ENCODE results near the gene PVR.

PVR gene

GRCh38 chr19:44658069-44658733 lies 14.5 kb downstream of the PVR start:
- no CpG with 5 or more reads among the region's 3 CpGs for WGBS (ENCODE audit: extremely low coverage, insufficient coverage, insufficient read length)
- no peak overlapping the region for H3K4me2 ChIP-seq (ENCODE audit: low read length)
- H3K18ac ChIP-seq (ENCODE audit: low read length): no peak overlapping the region
- no peak overlapping the region for H4K12ac ChIP-seq (ENCODE audit: low read depth, low read length)
- no peak overlapping the region for H3K9ac ChIP-seq (ENCODE audit: low read length)
- H3K27ac ChIP-seq (ENCODE audit: low read depth, low read length): no peak overlapping the region
- no peak overlapping the region for H3K14ac ChIP-seq (ENCODE audit: low read length)
- H3K4me1 ChIP-seq (ENCODE audit: control insufficient read depth in 1 of 2, insufficient read depth in 2 of 2, low read length in 2 of 2): no peaks in the 10 kb centered on the region
- no peak overlapping the region for H2AK5ac ChIP-seq (ENCODE audit: low read length)
- H3K4ac ChIP-seq (ENCODE audit: low read depth, low read length): no peak overlapping the region
- H3K79me2 ChIP-seq (ENCODE audit: control insufficient read depth, insufficient read depth, low read length, poor library complexity): no peaks in the 10 kb centered on the region
- H2BK5ac ChIP-seq (ENCODE audit: low read depth, low read length, poor library complexity): no peak overlapping the region
- no peak overlapping the region for H2AFZ ChIP-seq (ENCODE audit: insufficient read depth, low read length, poor library complexity)
- no peak overlapping the region for H3K4me3 ChIP-seq (ENCODE audit: low read depth, low read length)
- peaks cover 2% of the 10 kb centered on the region for H3K9me3 ChIP-seq (ENCODE audit: insufficient read depth, low read depth, low read length)
- H3K27me3 ChIP-seq (ENCODE audit: insufficient read depth, low read length): no peaks in the 10 kb centered on the region
- no peak overlapping the region for H2BK12ac ChIP-seq (ENCODE audit: low read length)
- H3K36me3 ChIP-seq (ENCODE audit: control insufficient read depth in 1 of 2, insufficient read depth in 2 of 2, low read length in 2 of 2): peaks cover 61 to 78% of the 10 kb centered on the region in 2 experiments
- H3K79me1 ChIP-seq (ENCODE audit: low read length): no peaks in the 10 kb centered on the region
- no peak overlapping the region for H2BK120ac ChIP-seq (ENCODE audit: insufficient read depth, low read length, poor library complexity)
- H3K23ac ChIP-seq (ENCODE audit: low read length): no peak overlapping the region
- H4K8ac ChIP-seq (ENCODE audit: low read depth, low read length): no peak overlapping the region
- H4K91ac ChIP-seq (ENCODE audit: low read depth, low read length): no peak overlapping the region
- no peak for DNase-seq

- Histone ChIP-seq H2BK120ac (ENCODE audit: insufficient read depth, low read length, poor library complexity) (no peak overlapping the region), H4K12ac (ENCODE audit: low read depth, low read length) (no peak overlapping the region), H4K91ac (ENCODE audit: low read depth, low read length) (no peak overlapping the region), H3K4ac (ENCODE audit: low read depth, low read length) (no peak overlapping the region), H3K4me2 (ENCODE audit: low read length) (no peak overlapping the region), H3K23ac (ENCODE audit: low read length) (no peak overlapping the region), H4K8ac (ENCODE audit: low read depth, low read length) (no peak overlapping the region), H3K4me1 (ENCODE audit: control insufficient read depth in 1 of 2, insufficient read depth in 2 of 2, low read length in 2 of 2) (no peaks in the 10 kb centered on the region), H3K9ac (ENCODE audit: low read length) (no peak overlapping the region), H3K9me3 (ENCODE audit: insufficient read depth, low read depth, low read length) (peaks cover 2% of the 10 kb centered on the region), H3K27me3 (ENCODE audit: insufficient read depth, low read length) (no peaks in the 10 kb centered on the region), H3K36me3 (ENCODE audit: control insufficient read depth in 1 of 2, insufficient read depth in 2 of 2, low read length in 2 of 2) (peaks cover 51 to 68% of the 10 kb centered on the region in 2 experiments), H2AFZ (ENCODE audit: insufficient read depth, low read length, poor library complexity) (no peak overlapping the region), H3K4me3 (ENCODE audit: low read depth, low read length) (no peak overlapping the region), H3K27ac (ENCODE audit: low read depth, low read length) (no peak overlapping the region), H2BK5ac (ENCODE audit: low read depth, low read length, poor library complexity) (no peak overlapping the region), H3K14ac (ENCODE audit: low read length) (no peak overlapping the region), H2AK5ac (ENCODE audit: low read length) (no peak overlapping the region), H3K79me2 (ENCODE audit: control insufficient read depth, insufficient read depth, low read length, poor library complexity) (no peaks in the 10 kb centered on the region), H2BK12ac (ENCODE audit: low read length) (no peak overlapping the region), H3K79me1 (ENCODE audit: low read length) (no peaks in the 10 kb centered on the region), H3K18ac (ENCODE audit: low read length) (no peak overlapping the region)
- no CpG with 5 or more reads among the region's 4 CpGs for WGBS (ENCODE audit: extremely low coverage, insufficient coverage, insufficient read length)
- no peak for DNase-seq
Measured at GRCh38 chr19:44660081-44660480, 16.4 kb downstream of the PVR start.

GRCh38 chr19:44661205-44661604 lies 17.5 kb downstream of the PVR start:
- H3K79me2 ChIP-seq (ENCODE audit: control insufficient read depth, insufficient read depth, low read length, poor library complexity): no peaks in the 10 kb centered on the region
- H4K8ac ChIP-seq (ENCODE audit: low read depth, low read length): no peak overlapping the region
- no peaks in the 10 kb centered on the region for H3K27me3 ChIP-seq (ENCODE audit: insufficient read depth, low read length)
- H3K4ac ChIP-seq (ENCODE audit: low read depth, low read length): no peak overlapping the region
- DNase-seq: no peak
- H3K18ac ChIP-seq (ENCODE audit: low read length): no peak overlapping the region
- H3K23ac ChIP-seq (ENCODE audit: low read length): no peak overlapping the region
- H2BK5ac ChIP-seq (ENCODE audit: low read depth, low read length, poor library complexity): no peak overlapping the region
- no peak overlapping the region for H3K4me3 ChIP-seq (ENCODE audit: low read depth, low read length)
- H2AK5ac ChIP-seq (ENCODE audit: low read length): no peak overlapping the region
- no peaks in the 10 kb centered on the region for H3K79me1 ChIP-seq (ENCODE audit: low read length)
- peaks cover 2% of the 10 kb centered on the region for H3K9me3 ChIP-seq (ENCODE audit: insufficient read depth, low read depth, low read length)
- no peak overlapping the region for H2BK120ac ChIP-seq (ENCODE audit: insufficient read depth, low read length, poor library complexity)
- no peak overlapping the region for H4K91ac ChIP-seq (ENCODE audit: low read depth, low read length)
- no peak overlapping the region for H3K4me2 ChIP-seq (ENCODE audit: low read length)
- no peak overlapping the region for H2BK12ac ChIP-seq (ENCODE audit: low read length)
- no peaks in the 10 kb centered on the region for H3K4me1 ChIP-seq (ENCODE audit: control insufficient read depth in 1 of 2, insufficient read depth in 2 of 2, low read length in 2 of 2)
- H3K14ac ChIP-seq (ENCODE audit: low read length): no peak overlapping the region
- no peak overlapping the region for H2AFZ ChIP-seq (ENCODE audit: insufficient read depth, low read length, poor library complexity)
- H3K36me3 ChIP-seq (ENCODE audit: control insufficient read depth in 1 of 2, insufficient read depth in 2 of 2, low read length in 2 of 2): peaks cover 48 to 61% of the 10 kb centered on the region in 2 experiments
- H4K12ac ChIP-seq (ENCODE audit: low read depth, low read length): no peak overlapping the region
- H3K9ac ChIP-seq (ENCODE audit: low read length): no peak overlapping the region
- no CpG with 5 or more reads among the region's 11 CpGs for WGBS (ENCODE audit: extremely low coverage, insufficient coverage, insufficient read length)
- H3K27ac ChIP-seq (ENCODE audit: low read depth, low read length): no peak overlapping the region

- no peak overlapping the region for H2BK120ac ChIP-seq (ENCODE audit: insufficient read depth, low read length, poor library complexity)
- no peak overlapping the region for H3K14ac ChIP-seq (ENCODE audit: low read length)
- no peaks in the 10 kb centered on the region for H3K27me3 ChIP-seq (ENCODE audit: insufficient read depth, low read length)
- peaks cover 2% of the 10 kb centered on the region for H3K9me3 ChIP-seq (ENCODE audit: insufficient read depth, low read depth, low read length)
- H3K4ac ChIP-seq (ENCODE audit: low read depth, low read length): no peak overlapping the region
- peaks cover 44 to 56% of the 10 kb centered on the region in 2 experiments for H3K36me3 ChIP-seq (ENCODE audit: control insufficient read depth in 1 of 2, insufficient read depth in 2 of 2, low read length in 2 of 2)
- H2AK5ac ChIP-seq (ENCODE audit: low read length): no peak overlapping the region
- H3K23ac ChIP-seq (ENCODE audit: low read length): no peak overlapping the region
- H3K18ac ChIP-seq (ENCODE audit: low read length): no peak overlapping the region
- H2BK12ac ChIP-seq (ENCODE audit: low read length): no peak overlapping the region
- no peak overlapping the region for H3K9ac ChIP-seq (ENCODE audit: low read length)
- H3K4me2 ChIP-seq (ENCODE audit: low read length): no peak overlapping the region
- H3K79me2 ChIP-seq (ENCODE audit: control insufficient read depth, insufficient read depth, low read length, poor library complexity): no peaks in the 10 kb centered on the region
- H4K12ac ChIP-seq (ENCODE audit: low read depth, low read length): no peak overlapping the region
- H4K91ac ChIP-seq (ENCODE audit: low read depth, low read length): no peak overlapping the region
- peaks cover 0 to 2% of the 10 kb centered on the region in 2 experiments for H3K4me1 ChIP-seq (ENCODE audit: control insufficient read depth in 1 of 2, insufficient read depth in 2 of 2, low read length in 2 of 2)
- DNase-seq: no peak
- no peak overlapping the region for H4K8ac ChIP-seq (ENCODE audit: low read depth, low read length)
- H3K27ac ChIP-seq (ENCODE audit: low read depth, low read length): no peak overlapping the region
- H3K79me1 ChIP-seq (ENCODE audit: low read length): no peaks in the 10 kb centered on the region
- no peak overlapping the region for H2BK5ac ChIP-seq (ENCODE audit: low read depth, low read length, poor library complexity)
- no CpG with 5 or more reads among the region's 7 CpGs for WGBS (ENCODE audit: extremely low coverage, insufficient coverage, insufficient read length)
- H2AFZ ChIP-seq (ENCODE audit: insufficient read depth, low read length, poor library complexity): no peak overlapping the region
- no peak overlapping the region for H3K4me3 ChIP-seq (ENCODE audit: low read depth, low read length)
Measured at GRCh38 chr19:44661904-44662303, 18.2 kb downstream of the PVR start.

Measured in trophoblast cell (in vitro differentiated cells and primary cell).